GM12878 (cell line): ENCODE data around the gene PRTN3.

Experiments
- FOXK2 ChIP-seq: fragments of 450-650 bp; IDR thresholded peaks from 2 replicates; pipeline ENCODE4 v1.6.1; 2017; ENCODE audit warnings: mild to moderate bottlenecking, moderate library complexity
- GABPA ChIP-seq: IDR thresholded peaks from 2 replicates; pipeline ENCODE4 v1.6.1; 2014; ENCODE audit warnings: antibody characterized with exemption, low read depth, mild to moderate bottlenecking, inconsistent platforms
- JUNB ChIP-seq: IDR thresholded peaks from 2 replicates; pipeline ENCODE4 v1.6.1; 2016; ENCODE audit warnings: antibody characterized with exemption, mild to moderate bottlenecking
- JUND ChIP-seq: IDR thresholded peaks from 2 replicates; pipeline ENCODE4 v1.6.1; 2012; ENCODE audit warnings: low read depth, mild to moderate bottlenecking, low read length, improper control_type of control experiment, moderate library complexity
- POLR2AphosphoS5 ChIP-seq: IDR thresholded peaks from 2 replicates; pipeline ENCODE4 v1.6.1; 2011; ENCODE audit warnings: mild to moderate bottlenecking, low read length, inconsistent platforms
- RAD21 ChIP-seq: IDR thresholded peaks from 2 replicates; pipeline ENCODE4 v1.6.1; 2011; ENCODE audit warnings: mild to moderate bottlenecking, low read depth, low read length, moderate library complexity; ENCODE audit not compliant: insufficient read depth
- RAD51 ChIP-seq: fragments of 450-650 bp; IDR thresholded peaks from 2 replicates; pipeline ENCODE4 v1.6.1; 2016; ENCODE audit warnings: moderate library complexity, mild to moderate bottlenecking, inconsistent platforms
- ZNF207 ChIP-seq: fragments of 450-650 bp; IDR thresholded peaks from 2 replicates; pipeline ENCODE4 v1.6.1; 2014; ENCODE audit warnings: antibody characterized with exemption, mild to moderate bottlenecking, borderline replicate concordance

DNA sequence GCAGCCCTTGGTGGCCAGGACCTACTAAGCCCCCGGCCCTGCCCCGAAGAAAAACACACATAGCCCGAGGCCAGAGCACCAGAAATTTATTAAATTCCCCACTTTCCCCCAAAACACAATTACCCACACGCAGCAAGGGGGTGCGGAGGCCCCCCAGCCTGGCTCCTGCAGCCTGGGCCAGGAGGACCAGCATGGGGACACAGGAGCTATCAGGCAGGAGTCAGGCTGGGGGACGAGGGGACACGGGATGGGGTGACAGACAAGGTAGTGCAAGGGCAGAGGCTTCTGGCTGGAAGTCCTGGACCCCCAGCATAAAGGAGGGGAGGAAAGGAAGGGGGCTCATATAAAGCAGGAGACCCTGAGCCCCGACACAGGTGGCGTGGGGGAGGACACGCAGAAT lies 55.6 kb downstream of the PRTN3 start:
- TF ChIP-seq RAD51 (no peak), FOXK2 (no peak), JUNB (no peak), RAD21 (no peak), POLR2AphosphoS5 (no peak), GABPA (no peak), JUND (no peak), ZNF207 (no peak)
